HepG2 (cell line): ENCODE data around the gene MFN2. TPM values are rescaled to one million over a fixed set of nuclear protein-coding genes. Genes with fewer than 3 reads are reported as not detected.

Experiments
- ATAC-seq: fragments of 200-7000 bp; cut with Tn5 transposase; 3 replicates; pipeline ENCODE4 v1.9.1; 2020; ENCODE audit warnings: mild to moderate bottlenecking, moderate library complexity
- BruUV-seq: library from RNA; stranded (reverse); fragments of 400-500 nt; replicated peaks from 2 replicates; lab custom pipeline; 2021; lab: Mats Ljungman, UMichigan
- CTCF ChIA-PET: fragments of 300-600 bp; formaldehyde crosslinking; extraction: SDS; loops from one replicate; lab custom pipeline; 2021; ENCODE audit warnings: low total read pairs, inconsistent platforms, low intra/inter-chr PET ratio; lab: Yijun Ruan, JAX
- POLR2A ChIA-PET: fragments of 350-600 bp; sonication (Branson Sonifier 250); formaldehyde crosslinking; loops from one replicate; lab custom pipeline; 2020; ENCODE audit warnings: antibody characterized with exemption, inconsistent platforms; lab: Yijun Ruan, JAX
- DNase-seq: peaks from one replicate; pipeline ENCODE4 v3.0.0-alpha.2; 2015; ENCODE audit warnings: low spot score
- FAIRE-seq: peaks from 3 replicates; lab custom pipeline; 2011; peaks lifted over from hg19 to GRCh38; lab: Jason Lieb, UNC
- H2AFZ ChIP-seq: one replicate; pipeline ENCODE4 v1.6.1; 2011; ENCODE audit warnings: low read length, inconsistent platforms
- H3K27ac ChIP-seq: fragments of 300-600 bp; 3 replicates; pipeline ENCODE4 v1.8.0; 2011; ENCODE audit warnings: mixed run types, mild to moderate bottlenecking, mixed read lengths, low read length, inconsistent platforms; ENCODE audit not compliant: insufficient read depth; ENCODE audit errors: extremely low read length
- H3K27me3 ChIP-seq, 2 experiments: fragments of 200-600 bp in 1 of 2; 2 replicates in 1 of 2; 3 replicates in 1 of 2; pipeline versions ENCODE4 v1.6.0 to v1.8.0; 2011; ENCODE audit warnings: low read length in 2 of 2, mild to moderate bottlenecking in 2 of 2, moderate library complexity in 2 of 2, inconsistent platforms in 1 of 2; ENCODE audit not compliant: insufficient read depth in 2 of 2, control insufficient read depth in 1 of 2
- H3K36me3 ChIP-seq, 2 experiments: fragments of 200-600 bp in 1 of 2; replicated peaks in 1 of 2; 2 replicates in 1 of 2; 3 replicates in 1 of 2; pipeline versions ENCODE4 v1.5.1 to v1.8.0; 2011; ENCODE audit warnings: low read length in 2 of 2, inconsistent platforms in 1 of 2; ENCODE audit not compliant: insufficient read depth in 2 of 2, control insufficient read depth in 1 of 2
- H3K4me1 ChIP-seq: 2 replicates; pipeline ENCODE4 v1.5.1; 2012; ENCODE audit warnings: low read length, inconsistent platforms; ENCODE audit not compliant: insufficient read depth
- H3K4me2 ChIP-seq: 2 replicates; pipeline ENCODE4 v1.6.0; 2011; ENCODE audit warnings: low read depth, low read length, inconsistent platforms
- H3K4me3 ChIP-seq, 3 experiments: fragments of 200-600 bp in 1 of 3; sonication (generic), shearing (Covaris generic) in 1 of 3; replicated peaks in 1 of 3; 2 replicates each; pipeline ENCODE4 v1.5.1; 2011 to 2016; ENCODE audit warnings: low read length in 3 of 3, inconsistent platforms in 2 of 3, low read depth in 2 of 3, mild to moderate bottlenecking in 2 of 3, control low read depth in 1 of 3, mixed read lengths in 1 of 3; ENCODE audit not compliant: insufficient read depth in 1 of 3
- H3K79me2 ChIP-seq: one replicate; pipeline ENCODE4 v1.6.1; 2011; ENCODE audit warnings: low read length, inconsistent platforms; ENCODE audit not compliant: insufficient read depth
- H3K9ac ChIP-seq: 2 replicates; pipeline ENCODE4 v1.6.0; 2011; ENCODE audit warnings: mild to moderate bottlenecking, low read depth, low read length, inconsistent platforms; ENCODE audit not compliant: insufficient read depth
- H3K9me3 ChIP-seq: 2 replicates; pipeline ENCODE4 v1.5.1; 2012; ENCODE audit warnings: mild to moderate bottlenecking, low read length
- H4K20me1 ChIP-seq: 2 replicates; pipeline ENCODE4 v1.6.0; 2011; ENCODE audit warnings: inconsistent platforms, mild to moderate bottlenecking, low read length, moderate library complexity; ENCODE audit not compliant: insufficient read depth
- FOXM1 ChIP-seq: sonication (generic); formaldehyde crosslinking; IDR thresholded peaks from 2 replicates; pipeline ENCODE4 v1.5.0; 2020; ENCODE audit warnings: missing genetic modification reagents
- PATZ1 ChIP-seq: sonication (generic); formaldehyde crosslinking; IDR thresholded peaks from 2 replicates; pipeline ENCODE4 v1.4.0; 2020; ENCODE audit warnings: missing genetic modification reagents
- ZC3H13 ChIP-seq: sonication (generic); formaldehyde crosslinking; IDR thresholded peaks from 2 replicates; pipeline ENCODE4 v1.8.1; 2023; ENCODE audit warnings: mild to moderate bottlenecking, missing genetic modification reagents, moderate library complexity
- ZNF678 ChIP-seq: sonication (generic); formaldehyde crosslinking; IDR thresholded peaks from 2 replicates; pipeline ENCODE4 v1.4.0; 2020; ENCODE audit warnings: mild to moderate bottlenecking, missing genetic modification reagents
- ZNF761 ChIP-seq: sonication (generic); formaldehyde crosslinking; conservative IDR thresholded peaks from 2 replicates; pipeline ENCODE4 v1.4.0; 2020; ENCODE audit warnings: mild to moderate bottlenecking, missing genetic modification reagents
- ZNF792 ChIP-seq: IDR thresholded peaks from 2 replicates; pipeline ENCODE4 v1.6.1; 2016
- WGBS: methylation state at CpG from one replicate; pipeline ENCODE4 v1.1.6; 2017; ENCODE audit warnings: low lambda C conversion rate; 5-methylcytosine and 5-hydroxymethylcytosine counted together
- in situ Hi-C: cut with HindIII; loops from 2 replicates; pipeline ENCODE4 v1.10.0; 2017; ENCODE audit warnings: low pct_unique_long_range_greater_than_20kb; ENCODE audit not compliant: extremely low pct_ligation_motif_present
- intact Hi-C: fragments of 100-400 bp; cut with micrococcal nuclease; formaldehyde crosslinking; loops from one replicate; pipeline ENCODE4 v1.10.0; 2022; ENCODE audit not compliant: unreplicated experiment
- polyA plus RNA-seq, 8 experiments: library from polyadenylated mRNA; depleted of rRNA in 3 of 8; stranded (reverse) in 7 of 8; unstranded in 1 of 8; fragments of >200 nt; fragmentation: Illumina TruSeq in 4 of 8; extraction: Trizol in 4 of 8; gene quantifications; 2 replicates each; pipeline versions ENCODE4 v1.2.1 to v1.2.3, GENCODE V29; 2011 to 2016; ENCODE audit warnings: low read depth in 4 of 8, missing spikeins in 1 of 8, mixed read lengths in 1 of 8; ENCODE audit not compliant: insufficient read depth in 1 of 8
- total RNA-seq, 5 experiments: library from RNA; depleted of rRNA; stranded (reverse); fragments of >200 nt; fragmentation: Illumina TruSeq; extraction: Trizol; gene quantifications; 2 replicates each; pipeline ENCODE4 v1.2.3, GENCODE V29; 2016; ENCODE audit warnings: low read depth in 1 of 5
- TF ChIP-seq, protein P1 (sequence below), 2 experiments: sonication (generic) in 1 of 2; formaldehyde crosslinking in 1 of 2; IDR thresholded peaks; 2 replicates each; pipeline versions ENCODE4 v1.6.1 to v1.9.0; 2014 to 2022; ENCODE audit warnings: antibody characterized with exemption in 1 of 2, borderline replicate concordance in 1 of 2, inconsistent platforms in 1 of 2, low read depth in 1 of 2, missing genetic modification reagents in 1 of 2
- TF ChIP-seq, protein P2 (sequence below): sonication (generic); formaldehyde crosslinking; IDR thresholded peaks from 2 replicates; pipeline ENCODE4 v1.4.0; 2020; ENCODE audit warnings: mild to moderate bottlenecking, missing genetic modification reagents

The MFN2 gene
- total and polyA plus RNA-seq, 2 of the 13 experiments (the other 11 are each of a cell fraction or from before 2014, with no cell fraction given): 38.7 to 60.9 TPM

GRCh38 chr1:12003762-12004161 lies 23.5 kb downstream of the MFN2 start:
- no peak for DNase-seq
- no peak overlapping the region for H2AFZ ChIP-seq
- no peak overlapping the region for H3K27ac ChIP-seq
- no peak for TF ChIP-seq ZC3H13 (CRISPR knock-in tag)
- no peak for TF ChIP-seq ZNF678 (CRISPR knock-in tag)
- TF ChIP-seq, protein P1, sequence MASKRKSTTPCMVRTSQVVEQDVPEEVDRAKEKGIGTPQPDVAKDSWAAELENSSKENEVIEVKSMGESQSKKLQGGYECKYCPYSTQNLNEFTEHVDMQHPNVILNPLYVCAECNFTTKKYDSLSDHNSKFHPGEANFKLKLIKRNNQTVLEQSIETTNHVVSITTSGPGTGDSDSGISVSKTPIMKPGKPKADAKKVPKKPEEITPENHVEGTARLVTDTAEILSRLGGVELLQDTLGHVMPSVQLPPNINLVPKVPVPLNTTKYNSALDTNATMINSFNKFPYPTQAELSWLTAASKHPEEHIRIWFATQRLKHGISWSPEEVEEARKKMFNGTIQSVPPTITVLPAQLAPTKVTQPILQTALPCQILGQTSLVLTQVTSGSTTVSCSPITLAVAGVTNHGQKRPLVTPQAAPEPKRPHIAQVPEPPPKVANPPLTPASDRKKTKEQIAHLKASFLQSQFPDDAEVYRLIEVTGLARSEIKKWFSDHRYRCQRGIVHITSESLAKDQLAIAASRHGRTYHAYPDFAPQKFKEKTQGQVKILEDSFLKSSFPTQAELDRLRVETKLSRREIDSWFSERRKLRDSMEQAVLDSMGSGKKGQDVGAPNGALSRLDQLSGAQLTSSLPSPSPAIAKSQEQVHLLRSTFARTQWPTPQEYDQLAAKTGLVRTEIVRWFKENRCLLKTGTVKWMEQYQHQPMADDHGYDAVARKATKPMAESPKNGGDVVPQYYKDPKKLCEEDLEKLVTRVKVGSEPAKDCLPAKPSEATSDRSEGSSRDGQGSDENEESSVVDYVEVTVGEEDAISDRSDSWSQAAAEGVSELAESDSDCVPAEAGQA (IDR thresholded peaks at IDR 0.05; ENCODE audit: low read depth): no peak
- TF ChIP-seq, protein P1 (CRISPR knock-in tag; IDR thresholded peaks at IDR 0.05; ENCODE audit: borderline replicate concordance): no peak
- TF ChIP-seq PATZ1: no peak
- no peak for TF ChIP-seq ZNF761 (CRISPR knock-in tag)
- no peak for TF ChIP-seq FOXM1 (CRISPR knock-in tag)
- no peak for TF ChIP-seq ZNF792
- TF ChIP-seq, protein P2, sequence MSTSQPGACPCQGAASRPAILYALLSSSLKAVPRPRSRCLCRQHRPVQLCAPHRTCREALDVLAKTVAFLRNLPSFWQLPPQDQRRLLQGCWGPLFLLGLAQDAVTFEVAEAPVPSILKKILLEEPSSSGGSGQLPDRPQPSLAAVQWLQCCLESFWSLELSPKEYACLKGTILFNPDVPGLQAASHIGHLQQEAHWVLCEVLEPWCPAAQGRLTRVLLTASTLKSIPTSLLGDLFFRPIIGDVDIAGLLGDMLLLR (CRISPR knock-in tag): no peak
- TF ChIP-seq, all 625 proteins: peak for 0
- POLR2A ChIA-PET: interaction anchor here (1.1 kb wide), 1 partner anchor 13 kb away, joined by 4 read pairs; no protein-coding TSS in a partner anchor
- in situ Hi-C loops: no loop called here
- BruUV-seq: no TSS peak
- intact Hi-C loops: no loop called here
- H3K4me1 ChIP-seq: no peaks in the 10 kb centered on the region
- ATAC-seq (no peak), FAIRE-seq (no peak)
- no peak overlapping the region for H3K9ac ChIP-seq
- no peaks in the 10 kb centered on the region for H4K20me1 ChIP-seq
- no peaks in the 10 kb centered on the region for H3K9me3 ChIP-seq
- WGBS: 97% methylated on average over 12 of the region's 12 CpGs
- peaks cover 42 to 72% of the 10 kb centered on the region in 2 experiments for H3K36me3 ChIP-seq
- no peaks in the 10 kb centered on the region for H3K79me2 ChIP-seq
- CTCF ChIA-PET: no interaction called here
- no peaks in the 10 kb centered on the region for H3K27me3 ChIP-seq
- H3K4me3 ChIP-seq: no peak overlapping the region
- no peak overlapping the region for H3K4me2 ChIP-seq
